Fibroblast of upper back skin (primary cell): ENCODE data around the gene MTUS2.

Experiments
- DNase-seq: peaks from one replicate; pipeline ENCODE4 v3.0.0-alpha.2; 2013

Gene MTUS2

DNA sequence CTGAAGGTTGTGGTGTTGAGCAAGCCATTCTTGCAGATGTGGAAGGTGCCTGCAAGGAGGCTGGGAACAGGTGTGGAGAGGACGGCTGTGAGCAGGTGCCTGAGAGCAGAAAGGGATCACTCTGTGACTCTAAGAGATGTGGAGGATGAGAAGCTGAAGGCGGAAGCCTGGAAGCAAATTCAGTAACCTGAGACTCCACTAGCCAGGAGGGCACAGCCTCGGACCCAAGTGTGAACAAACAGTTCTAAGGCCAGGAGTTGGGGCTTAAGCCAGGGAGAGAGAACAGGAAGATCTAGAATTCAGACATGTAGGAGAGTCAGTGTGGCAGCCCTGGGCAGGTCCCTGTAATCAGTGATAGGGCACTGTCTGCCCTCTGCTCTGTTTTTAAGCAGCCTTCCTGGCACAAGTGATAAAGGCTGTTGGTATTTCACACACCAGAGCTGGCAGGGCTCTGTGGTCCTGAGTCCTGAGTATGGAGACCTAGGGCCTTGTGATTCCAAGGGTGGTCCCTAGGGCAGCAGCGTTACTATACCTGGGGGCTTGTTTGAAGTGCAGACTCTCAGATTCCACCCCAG, 644.1 kb downstream of the MTUS2 start:
- DNase-seq = no peak

DNA sequence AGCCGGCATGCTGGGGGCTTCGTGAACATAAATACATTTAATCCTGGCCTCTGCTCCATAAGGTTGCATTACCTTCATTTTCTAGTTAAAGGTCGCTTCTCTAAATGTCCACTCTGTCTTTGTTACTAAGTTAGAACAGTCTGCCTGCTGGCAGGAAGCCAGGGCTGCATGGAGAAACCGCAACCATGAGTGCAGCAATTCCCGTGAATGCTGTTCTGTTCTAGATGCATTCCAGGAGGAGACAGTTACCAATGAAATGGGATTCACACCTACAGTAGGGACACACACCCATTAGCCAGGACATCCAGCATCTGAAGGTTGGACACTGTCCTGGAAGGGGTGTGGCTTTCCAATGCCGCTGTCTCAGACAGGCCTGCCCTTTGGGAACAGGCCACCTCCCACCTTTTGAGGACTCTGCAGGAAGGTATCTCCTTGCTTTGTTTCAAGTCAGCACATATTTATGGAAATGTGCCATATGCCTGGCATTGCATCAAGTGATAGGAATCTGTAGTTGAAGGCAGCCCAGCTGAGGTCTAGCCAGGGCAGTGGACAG, 645.7 kb downstream of the MTUS2 start:
- DNase-seq = peak; percentile 86

DNA sequence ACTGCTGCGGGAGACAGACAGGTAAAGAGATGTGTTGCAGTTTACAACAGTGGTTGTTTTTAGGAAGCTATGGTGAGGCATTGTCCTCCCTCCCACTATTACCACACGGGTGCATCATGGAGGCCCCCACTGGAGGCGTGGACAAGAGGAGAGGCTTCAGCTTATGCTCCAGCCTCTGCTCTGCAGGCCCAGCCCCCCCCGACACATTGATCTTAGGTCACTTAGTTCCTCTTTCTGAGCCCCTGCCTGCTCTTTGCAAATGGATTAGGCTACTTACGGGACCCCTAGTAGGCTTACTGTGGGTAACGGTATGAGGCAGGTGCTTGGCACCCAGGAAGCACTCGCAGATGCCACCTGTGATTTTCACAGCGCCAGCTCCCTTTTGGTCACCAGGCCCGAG, 651.4 kb downstream of the MTUS2 start:
- no peak for DNase-seq

DNA sequence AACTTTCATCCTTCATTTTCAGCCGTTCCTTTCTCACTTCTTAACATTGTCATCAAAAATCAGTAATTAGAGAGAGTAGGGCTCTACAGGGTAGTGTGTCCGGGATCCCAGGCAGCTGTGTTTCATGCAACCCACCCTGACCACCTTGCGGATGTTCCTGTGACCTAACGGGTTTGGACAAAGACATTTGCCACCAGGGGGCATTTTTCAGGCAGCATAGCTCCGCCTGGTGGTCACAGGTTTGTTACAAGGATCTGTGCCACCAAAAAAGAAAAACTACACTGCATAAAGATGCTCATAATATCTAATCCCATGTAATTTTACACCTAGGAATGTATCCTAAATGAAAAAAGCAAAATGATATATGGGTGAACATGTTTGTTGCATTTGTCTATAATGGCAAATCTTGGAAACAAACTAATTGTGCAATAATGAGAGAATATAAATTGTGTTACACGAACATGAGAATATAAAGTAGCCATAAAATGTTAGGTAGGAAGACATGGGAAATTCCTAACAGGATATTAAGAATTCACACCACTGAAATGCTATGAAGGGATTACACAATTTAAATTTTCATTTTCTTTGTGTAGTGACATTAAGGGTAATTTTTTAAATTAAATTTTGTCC, 652.3 kb downstream of the MTUS2 start:
- peak; percentile 62 for DNase-seq

DNA sequence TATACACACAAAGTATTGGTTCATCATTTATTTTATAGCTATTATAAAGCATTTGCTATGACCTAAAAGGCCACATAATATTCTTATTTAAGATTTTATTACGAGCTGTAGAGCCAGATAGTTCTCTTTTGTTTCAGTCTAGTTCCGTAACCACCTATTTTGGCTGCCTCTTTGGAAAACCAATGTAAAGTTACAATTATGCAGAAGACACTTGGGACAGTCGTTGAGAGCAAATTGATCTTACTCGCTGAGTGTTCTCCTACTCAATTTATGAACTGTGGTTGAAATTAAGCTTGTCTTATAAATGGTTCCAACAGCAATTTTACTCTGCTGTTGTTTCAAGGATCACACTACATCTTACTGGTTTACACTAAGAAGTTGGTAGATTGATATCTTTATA, 653.0 kb downstream of the MTUS2 start:
- no peak for DNase-seq

DNA sequence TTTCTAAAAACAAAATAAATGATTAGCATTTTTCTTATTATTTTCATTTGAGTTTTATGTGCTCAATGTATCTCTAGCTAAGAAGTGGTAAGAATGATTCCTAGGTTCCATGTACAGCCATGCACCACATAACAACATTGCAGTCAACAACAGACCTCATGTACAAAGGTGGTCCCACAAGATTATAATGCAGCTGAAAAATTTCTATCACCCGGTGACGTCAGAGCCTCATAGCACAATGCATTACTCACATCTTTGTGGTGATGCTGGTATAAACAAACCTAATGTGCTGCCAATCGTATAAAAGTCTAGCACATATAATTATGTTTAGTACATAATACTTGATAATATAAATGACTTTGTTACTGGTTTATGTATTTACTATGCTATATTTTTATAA, 654.9 kb downstream of the MTUS2 start:
- DNase-seq = peak; percentile 79

DNA sequence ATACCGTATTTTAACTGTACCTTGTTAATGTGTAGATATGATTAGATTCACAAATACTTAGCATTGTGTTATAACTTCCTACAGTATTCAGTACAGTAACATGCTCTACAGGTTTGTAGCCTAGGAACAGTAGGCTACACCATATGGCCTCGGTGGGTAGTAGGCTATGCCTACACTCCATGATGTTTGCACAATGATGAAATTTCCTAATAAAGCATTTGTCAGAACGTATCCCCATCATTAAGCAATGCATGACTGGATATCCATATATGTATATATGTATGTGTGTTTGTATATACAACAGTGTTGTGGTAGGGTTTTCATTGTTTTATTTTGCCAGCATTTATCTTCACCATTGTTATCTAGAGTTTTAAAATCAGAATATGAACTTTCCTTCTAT, 655.9 kb downstream of the MTUS2 start:
- DNase-seq = no peak

DNA sequence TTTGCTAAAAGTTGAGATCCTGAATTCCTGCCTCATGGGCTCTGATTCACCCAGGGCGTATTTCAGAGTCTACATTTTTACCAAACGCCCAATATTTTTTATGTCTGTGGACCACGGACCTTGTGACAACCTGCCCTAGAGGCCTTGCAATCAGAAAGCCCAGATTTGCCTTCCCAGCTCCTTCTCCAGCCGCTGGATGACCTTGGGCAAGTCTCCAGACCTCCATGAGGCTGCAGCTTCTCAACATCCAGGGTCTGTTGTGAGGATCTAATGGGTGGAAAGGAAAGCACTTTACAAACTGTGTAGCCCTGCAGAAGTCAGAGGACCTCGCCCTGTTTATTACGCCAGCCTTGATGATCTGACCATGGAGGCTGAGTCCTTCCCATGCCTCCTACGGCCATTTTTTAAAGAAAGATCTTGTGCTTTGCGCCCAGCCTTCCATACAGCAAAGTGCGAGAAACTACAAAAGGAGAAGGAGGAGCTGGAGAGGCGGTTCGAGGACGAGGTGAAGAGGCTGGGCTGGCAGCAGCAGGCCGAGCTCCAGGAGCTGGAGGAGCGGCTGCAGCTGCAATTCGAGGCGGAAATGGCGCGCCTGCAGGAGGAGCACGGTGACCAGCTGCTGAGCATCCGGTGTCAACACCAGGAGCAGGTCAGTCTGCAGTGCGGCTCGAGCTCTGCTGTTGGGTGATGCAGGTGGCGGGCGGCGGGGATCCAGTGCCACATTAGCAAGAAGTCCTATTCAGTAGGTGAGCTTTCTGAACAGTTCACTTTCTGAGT, 659.8 kb downstream of the MTUS2 start:
- DNase-seq = no peak

DNA sequence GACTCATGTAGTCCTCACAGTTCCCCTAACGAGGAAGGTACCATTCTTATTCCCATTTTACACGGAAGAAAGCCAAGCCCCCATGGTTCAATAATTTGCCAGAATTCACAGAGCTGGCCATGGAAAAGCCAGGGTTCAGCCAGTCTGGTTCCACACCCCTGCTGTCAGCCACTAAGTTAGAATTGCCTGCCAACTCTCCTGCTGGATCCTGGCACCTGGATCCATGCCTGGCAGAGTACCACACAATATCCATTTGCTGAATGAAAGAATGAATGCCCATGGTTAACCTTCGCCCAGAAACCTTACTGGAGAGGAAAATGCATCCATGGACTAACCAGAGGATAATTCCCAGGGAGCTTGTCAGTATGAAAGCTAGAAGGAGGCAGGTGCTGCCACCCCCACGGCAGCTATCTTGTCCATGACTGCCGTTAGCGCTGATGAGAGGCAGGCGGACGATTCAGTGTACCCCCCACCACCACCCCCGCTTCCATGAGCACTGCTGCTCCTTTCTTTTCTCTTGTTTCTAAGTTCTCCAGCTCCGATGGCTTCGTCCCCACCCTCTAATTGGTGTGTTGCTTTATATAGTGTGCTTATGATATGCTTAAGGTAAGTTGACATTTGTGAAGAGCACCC, 660.9 kb downstream of the MTUS2 start:
- DNase-seq = no peak

DNA sequence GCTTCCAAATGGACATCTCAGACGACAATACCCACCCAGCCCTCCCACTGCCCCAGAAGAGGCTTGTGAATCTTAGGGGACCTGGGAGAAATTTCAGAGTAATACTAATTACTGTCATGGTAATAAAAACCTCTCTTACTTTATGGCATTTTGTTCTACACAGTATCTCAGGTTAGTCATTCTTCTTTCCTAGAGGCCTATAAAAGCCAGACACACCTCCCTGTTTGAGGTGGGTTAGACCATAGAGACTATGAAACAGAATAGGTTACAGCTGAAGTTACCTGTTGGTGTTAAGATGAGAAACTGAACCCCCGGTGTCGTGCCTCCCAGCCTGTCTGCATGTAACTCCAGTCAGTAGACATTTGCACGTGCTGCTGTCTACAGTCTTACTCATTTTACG, 661.5 kb downstream of the MTUS2 start:
- DNase-seq = no peak

DNA sequence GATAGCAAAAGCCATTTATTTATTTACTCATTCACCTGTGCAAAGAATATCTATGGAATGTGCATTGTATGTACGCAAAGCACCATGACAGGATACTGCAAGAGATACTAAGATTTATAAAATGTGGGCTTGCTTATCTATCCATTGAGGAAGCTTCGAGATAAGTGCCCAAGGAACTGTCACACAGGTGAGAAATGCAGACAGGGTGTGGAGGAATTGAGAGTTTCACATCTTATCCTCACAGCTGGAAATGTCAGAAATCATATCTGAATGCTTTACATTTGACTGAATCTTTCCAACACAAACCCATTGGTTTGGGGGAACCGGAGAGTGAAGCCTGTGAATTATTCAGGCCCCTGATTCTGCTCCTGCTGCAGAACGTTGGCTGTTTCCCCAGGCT, 662.4 kb downstream of the MTUS2 start:
- no peak for DNase-seq

DNA sequence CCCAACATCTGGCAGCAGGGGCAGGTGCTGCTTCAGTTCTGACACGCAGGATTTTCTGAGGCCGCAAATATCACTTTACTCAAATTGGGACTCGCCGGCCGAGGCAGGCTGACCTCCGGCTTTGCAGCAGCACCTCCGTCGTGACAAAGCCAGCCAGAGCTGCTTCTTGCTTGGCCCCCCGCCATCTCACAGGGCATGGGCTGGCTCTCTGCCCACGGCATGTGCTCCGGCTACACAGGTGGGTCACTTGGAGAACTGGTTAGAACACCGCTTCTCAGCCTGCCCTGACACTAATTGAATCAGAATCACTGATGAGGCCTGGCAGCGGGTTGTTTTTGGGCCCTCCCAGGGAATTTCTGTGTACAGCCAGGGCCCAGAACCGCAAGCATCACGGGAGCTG, 663.1 kb downstream of the MTUS2 start:
- no peak for DNase-seq

DNA sequence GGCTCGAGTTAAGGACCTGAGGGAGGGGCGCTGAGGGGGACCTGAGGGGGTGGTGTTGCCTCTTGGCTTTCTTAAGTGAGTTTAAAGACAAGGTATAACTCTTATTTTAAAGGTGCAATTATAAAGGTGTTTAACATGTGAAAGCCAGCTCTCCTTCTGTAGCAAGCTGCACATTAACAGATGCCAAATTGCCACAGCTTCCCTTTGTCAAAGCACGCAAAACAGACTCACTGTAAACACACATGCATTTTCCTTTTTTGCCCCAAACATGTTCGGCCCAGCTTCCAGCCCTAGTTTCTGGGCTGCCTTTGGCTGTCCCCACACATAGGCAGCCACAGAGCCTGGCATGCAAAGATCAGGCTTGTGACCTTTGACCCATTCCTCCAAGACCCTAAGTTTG, 663.5 kb downstream of the MTUS2 start:
- DNase-seq = no peak

DNA sequence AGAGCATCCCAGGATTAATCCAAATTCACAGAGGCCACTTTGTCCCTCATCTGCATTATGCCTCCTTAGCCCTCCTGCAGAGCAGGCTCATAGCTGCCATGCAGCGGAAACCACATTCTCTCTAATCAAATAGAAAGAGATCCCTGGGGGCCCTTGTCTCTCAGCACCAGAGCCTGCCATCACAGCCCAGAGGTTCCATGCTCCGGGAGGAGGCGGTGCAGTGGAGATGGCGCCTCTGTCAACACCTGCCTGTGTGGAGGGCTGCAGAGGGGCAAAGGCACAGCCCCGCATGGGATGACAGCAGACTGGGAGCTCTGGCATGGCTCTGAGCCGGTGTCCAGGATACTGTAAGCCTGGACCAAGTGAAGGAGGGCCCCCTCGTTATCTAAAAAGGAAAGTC, 664.1 kb downstream of the MTUS2 start:
- no peak for DNase-seq

DNA sequence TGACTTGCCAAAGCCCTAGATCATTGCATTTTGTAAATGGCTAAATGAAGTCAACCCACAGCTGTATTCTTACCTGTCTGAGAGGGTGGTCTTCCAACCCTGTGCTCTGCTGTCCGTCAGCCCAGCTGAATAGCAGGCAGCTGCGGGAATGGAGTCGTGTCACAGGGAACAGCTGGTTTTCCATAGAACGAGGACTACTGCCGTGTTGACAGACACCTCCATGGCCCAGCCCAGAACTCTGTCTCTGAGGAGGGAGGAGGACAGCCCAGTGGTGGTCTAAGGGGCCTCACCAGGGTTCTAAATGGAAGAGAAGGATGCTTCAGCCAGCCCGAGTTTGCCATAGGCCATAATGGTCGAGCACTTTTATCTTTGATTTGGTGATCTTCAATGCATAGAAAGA, 664.7 kb downstream of the MTUS2 start:
- no peak for DNase-seq

DNA sequence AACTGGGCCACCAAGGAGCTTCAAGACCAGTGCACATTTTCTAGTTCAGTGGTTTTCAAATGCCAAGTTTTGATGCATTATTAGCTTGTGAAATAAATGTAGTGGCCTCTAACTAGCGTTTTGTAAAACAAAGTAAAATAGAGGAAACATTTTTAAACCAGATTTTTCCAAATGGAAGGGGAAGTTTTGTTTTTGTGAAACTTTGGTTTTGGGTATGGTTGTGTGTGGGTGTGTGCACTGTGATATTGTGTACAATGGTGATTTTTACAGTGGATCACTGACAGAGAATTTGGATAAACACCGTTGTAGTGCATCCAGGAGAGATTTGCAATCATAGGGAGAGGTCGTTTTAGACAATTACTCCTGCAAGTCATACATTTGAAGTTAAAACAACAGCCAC, 666.4 kb downstream of the MTUS2 start:
- DNase-seq = no peak

DNA sequence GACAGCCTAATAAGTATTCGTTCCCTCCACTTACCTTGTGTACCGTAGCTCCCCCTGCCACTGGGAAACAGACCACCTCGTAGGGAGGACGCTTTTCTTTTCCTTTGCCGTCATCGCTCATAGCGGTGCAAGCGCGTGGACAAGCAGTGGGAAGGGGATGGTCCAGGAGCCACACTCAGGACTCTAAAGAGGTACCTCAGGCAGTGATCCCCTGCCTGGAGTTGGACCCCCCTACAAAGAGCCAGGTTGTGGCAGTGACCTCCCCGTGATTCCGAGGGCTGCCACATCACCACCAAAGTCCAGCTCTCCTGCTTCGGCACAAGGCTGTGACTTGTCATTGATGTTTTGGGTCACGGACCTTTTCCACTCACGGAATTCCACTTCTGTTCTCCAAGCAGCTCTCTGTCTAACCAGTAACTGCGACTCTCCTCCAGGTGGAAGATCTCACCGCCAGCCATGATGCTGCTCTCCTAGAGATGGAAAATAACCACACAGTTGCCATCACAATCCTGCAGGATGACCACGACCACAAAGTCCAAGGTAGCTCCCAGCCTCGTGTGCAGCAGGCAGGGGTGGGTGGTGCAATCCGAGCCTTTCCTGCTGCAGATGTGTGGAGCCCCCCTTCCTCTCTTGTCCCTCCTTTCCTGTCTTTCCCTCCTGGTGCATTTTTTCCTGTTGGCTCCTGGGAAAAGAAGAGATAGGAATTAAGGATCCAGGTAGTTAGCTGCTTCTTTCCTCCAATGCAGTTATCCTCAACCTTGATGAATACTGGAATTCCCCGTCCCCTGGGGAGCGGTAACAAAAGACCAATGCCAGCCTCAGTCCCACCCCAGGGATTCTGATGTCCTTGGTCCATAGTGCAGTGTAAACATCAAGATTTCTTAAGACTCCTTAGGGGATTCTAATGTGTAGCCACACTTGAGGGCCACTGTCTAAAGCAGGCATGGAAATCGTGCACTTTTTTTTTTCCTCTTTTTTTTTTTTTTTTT, 667.6 kb downstream of the MTUS2 start:
- DNase-seq = no peak

DNA sequence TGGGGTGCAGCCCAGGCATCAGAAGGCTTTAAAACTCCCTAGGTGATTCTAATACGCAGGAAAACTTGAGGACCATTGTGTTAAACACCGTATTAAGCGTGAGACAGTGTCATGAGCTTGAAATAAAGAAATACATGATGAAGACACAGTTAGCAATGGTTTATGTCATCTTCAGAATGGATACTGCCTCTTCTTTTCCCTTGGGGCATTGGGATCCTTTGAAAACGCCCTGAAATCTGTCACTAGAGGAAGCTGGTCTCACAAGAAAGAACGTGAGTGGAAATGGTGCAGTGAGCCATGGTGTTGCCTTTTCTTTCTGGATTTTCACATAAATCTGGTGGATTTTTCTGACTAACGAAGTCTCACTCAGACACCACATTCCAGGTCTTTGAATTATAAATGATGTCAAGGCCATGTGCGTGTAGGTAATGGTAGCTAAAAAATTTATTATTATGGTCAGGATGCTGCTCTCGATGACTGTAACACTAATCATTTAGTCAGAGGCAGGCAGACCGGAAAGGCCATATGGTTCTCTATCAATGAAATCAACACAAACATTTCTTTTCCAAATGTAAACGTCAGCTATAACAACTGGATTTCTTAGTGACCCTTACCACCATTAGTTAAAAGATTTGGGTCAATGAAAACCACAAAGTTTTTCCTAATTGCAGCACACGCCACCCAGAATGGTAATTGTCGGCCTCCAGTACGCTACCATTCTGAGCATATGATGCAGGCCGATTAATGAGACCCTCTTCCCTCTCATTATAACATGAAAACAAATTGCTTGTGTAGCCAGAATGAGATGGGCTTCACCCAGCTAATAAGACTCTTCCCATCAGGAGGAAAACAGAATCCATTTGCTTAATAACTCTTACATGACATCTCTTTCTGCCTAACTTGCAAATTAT, 669.8 kb downstream of the MTUS2 start:
- DNase-seq = no peak

DNA sequence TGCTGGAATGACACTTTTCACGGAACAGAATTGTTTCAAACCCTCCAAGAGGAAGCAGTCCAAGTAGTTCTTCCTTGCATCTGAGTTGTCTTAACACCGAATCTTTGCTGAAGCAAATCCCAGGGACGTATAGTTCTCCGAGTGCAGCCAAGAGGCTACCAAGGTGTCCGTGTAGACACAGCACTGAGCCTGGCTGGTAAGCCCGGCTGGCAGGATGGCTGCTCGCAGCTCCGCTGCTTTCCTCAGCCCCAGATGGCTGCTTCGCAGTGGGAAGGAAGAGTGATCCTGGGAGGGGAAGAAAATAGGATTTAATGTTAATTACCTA, 670.4 kb downstream of the MTUS2 start:
- no peak for DNase-seq

DNA sequence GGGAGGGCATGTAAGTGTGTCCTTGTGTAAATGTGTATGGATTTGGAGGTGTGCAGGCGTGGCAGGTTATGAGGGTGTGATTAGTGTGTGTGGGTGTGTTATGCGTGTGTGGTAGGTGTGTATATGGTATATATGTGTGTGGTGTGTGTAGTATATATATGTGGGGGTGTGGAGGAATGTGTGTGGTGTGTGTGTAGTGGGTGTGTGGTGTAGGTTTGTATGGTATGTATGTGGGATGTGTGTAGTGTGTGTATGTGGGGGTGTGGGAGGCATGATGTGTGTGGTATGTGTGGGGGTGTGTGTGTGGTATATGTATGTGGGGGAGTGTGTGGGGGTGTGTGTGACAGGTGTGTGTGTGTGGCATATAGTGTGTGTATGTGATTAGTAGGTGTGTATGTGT, 671.1 kb downstream of the MTUS2 start:
- no peak for DNase-seq

DNA sequence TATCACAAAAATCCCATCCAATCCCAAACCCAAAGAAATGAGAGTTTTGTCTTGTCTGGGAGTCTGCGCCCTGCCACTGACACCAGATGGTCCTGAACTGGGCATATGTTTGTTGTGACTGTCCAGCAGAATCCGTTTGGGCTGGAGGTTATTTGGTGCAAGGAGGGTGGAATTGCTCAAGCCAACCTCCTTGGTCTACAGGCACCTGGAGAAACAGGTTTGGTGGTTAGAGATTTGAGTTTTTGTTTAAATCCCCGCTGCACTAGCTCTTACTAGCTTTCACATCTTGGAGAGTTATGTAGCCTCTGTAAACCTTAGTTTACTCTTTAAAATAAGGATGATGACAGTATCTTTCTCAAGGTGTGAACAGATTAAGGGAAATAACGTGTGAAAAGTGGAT, 673.7 kb downstream of the MTUS2 start:
- no peak for DNase-seq

DNA sequence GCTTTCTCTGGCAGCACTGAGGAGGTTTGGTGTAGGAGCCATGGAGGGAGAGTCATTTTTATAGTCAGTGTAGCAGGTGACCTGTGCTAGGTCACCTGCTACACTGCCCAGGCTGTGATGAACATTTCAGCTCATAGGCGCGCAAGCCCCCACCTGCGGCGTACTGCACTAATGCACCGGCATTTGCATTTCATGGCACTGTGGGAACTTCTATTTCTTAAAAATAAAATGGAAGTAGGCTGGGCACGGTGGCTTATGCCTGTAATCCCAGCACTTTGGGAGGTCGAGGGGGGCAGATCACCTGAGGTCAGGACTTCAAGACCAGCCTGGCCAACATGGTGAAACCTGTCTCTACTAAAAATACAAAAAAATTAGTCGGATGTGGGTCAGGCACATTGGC, 674.4 kb downstream of the MTUS2 start:
- DNase-seq = no peak
